ENCODE measurements around the gene SCNN1B.
"Not testable (repeated sequence)": the region's sequence is repeated elsewhere in the genome, so short reads cannot be mapped to it uniquely, and the experiment has no call there.

SCNN1B gene

DNA sequence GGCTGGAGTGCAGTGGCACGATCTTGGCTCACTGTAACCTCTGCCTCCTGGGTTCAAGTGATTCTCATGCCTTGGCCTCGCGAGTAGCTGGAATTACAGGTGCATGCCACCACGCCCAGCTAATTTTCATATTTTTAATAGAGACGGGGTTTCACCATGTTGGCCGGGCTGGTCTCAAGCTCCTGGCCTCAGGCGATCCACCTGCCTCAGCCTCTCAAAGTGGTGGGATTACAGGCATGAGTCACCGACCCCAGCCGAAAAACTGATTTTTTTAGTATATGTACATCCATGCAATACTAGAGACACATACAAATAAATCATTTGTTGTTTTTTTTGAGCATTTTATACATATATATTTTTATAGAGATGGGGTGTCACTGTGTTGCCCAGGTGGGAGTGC lies 79.6 kb downstream of the SCNN1B start:
- DNase-seq (ENCODE audit: low read depth) = not testable (repeated sequence)

GRCh38 chr16:23382279-23382678 lies 80.2 kb downstream of the SCNN1B start:
- DNase-seq (ENCODE audit: low read depth) = no peak

- no peak for DNase-seq (ENCODE audit: low read depth)
Observed at GRCh38 chr16:23383881-23384280, 81.8 kb downstream of the SCNN1B start.

GRCh38 chr16:23384878-23385277 lies 82.8 kb downstream of the SCNN1B start:
- no peak for DNase-seq (ENCODE audit: low read depth)

DNA sequence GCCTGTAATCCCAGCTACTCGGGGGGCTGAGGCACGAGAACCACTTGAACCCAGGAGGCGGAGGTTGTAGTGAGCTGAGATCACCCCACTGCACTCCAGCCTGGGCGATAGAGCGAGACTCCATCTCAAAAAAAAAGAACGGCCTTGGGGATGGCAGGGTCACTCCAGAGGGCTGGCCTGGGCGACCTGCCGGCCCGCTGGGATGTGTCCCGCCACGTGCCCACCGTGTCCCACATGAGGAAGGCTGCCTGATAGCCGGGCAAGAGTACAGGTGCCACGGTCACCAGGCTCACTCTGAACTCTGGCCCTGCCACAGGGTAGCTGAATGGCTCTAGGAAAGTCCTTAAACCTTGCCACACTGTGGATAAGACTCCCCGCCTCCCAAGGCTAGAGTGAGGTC lies 83.3 kb downstream of the SCNN1B start:
- DNase-seq (ENCODE audit: low read depth) = no peak

DNA sequence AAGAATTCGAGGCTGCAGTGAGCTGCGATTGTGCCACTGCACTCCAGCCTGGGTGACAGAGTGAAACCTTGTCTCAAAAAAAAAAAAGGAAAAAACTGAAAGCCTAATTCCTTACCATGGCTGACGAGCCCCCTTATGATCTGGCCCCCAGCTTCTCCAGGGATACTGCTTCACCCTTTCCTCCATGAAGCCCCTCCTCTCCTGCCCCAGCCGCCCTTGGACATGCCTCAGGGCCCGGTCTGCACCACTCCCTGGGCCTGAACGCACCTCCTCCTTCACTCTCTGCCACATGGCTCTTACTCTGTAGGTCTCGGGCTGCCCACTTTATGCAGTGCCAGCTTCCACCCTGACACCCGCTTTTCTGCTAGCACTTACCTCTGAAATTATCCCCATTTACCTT lies 85.6 kb downstream of the SCNN1B start:
- DNase-seq (ENCODE audit: low read depth) = no peak

DNA sequence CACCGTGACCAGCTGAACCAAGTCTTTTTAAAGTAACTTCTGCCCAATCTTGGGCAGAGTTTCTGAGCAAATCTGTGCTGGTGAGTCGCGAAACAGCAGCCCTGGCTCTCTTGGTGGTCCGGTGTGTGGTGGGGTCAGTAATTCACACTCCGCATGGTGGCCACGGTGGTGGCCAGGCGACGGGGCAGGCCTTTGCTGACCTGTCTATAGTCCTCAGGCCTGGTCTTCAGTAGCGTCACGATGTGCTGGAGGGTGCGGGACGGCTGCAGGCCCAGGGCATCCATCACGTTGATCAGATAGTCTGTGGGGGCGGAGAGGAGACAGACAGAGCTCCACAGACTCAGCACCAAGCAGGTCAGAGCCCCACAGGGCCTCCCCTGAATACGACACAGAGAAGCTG lies 86.7 kb downstream of the SCNN1B start:
- DNase-seq (ENCODE audit: low read depth) = no peak

DNA sequence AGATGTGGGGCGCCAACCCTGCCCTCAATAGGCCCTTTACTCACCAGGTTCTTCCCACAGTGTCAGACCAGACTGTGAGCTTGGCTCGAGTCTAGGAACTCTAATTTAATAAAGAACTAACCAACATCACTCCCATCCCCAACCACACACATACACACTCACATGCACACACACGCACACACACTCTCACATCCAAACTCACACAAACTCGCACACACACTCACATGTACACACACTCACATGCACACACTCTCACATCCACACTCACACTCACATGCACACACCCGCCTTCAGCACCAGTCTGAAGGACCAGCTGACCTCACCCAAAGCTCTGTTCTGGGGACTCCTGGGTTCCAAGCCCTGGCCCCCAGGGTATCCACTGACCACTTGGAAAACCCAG lies 87.1 kb downstream of the SCNN1B start:
- no peak for DNase-seq (ENCODE audit: low read depth)

- not testable (repeated sequence) for DNase-seq (ENCODE audit: low read depth)
Observed at GRCh38 chr16:23389936-23390335, 87.8 kb downstream of the SCNN1B start.

GRCh38 chr16:23391381-23392222 lies 89.5 kb downstream of the SCNN1B start:
- no peak for DNase-seq (ENCODE audit: low read depth)

GRCh38 chr16:23392223-23392600 lies 90.1 kb downstream of the SCNN1B start:
- DNase-seq (ENCODE audit: low read depth) = no peak

- no peak for DNase-seq (ENCODE audit: low read depth)
Observed at GRCh38 chr16:23394141-23394831, 92.2 kb downstream of the SCNN1B start.

DNA sequence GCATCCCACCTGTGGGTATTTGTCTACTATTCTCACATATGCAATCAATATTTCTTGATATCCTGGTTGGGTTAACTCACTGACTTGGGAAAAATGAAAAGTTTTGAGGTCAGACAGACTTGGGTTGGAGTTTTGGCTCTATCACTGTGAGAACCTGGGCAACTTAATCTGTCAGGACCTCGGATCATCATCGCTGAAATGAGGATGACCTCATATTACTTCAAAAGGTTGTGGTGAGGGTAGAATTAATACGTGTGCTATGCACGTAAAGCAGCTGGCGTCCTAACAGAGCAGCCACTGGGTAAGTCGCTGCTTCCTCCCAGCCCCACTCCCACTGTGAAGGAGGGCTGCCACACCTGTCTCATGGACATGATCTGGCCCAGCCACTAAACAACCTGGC lies 93.6 kb downstream of the SCNN1B start:
- no peak for DNase-seq (ENCODE audit: low read depth)

- DNase-seq (ENCODE audit: low read depth) = no peak
Observed at GRCh38 chr16:23397464-23397863, 95.4 kb downstream of the SCNN1B start.

DNA sequence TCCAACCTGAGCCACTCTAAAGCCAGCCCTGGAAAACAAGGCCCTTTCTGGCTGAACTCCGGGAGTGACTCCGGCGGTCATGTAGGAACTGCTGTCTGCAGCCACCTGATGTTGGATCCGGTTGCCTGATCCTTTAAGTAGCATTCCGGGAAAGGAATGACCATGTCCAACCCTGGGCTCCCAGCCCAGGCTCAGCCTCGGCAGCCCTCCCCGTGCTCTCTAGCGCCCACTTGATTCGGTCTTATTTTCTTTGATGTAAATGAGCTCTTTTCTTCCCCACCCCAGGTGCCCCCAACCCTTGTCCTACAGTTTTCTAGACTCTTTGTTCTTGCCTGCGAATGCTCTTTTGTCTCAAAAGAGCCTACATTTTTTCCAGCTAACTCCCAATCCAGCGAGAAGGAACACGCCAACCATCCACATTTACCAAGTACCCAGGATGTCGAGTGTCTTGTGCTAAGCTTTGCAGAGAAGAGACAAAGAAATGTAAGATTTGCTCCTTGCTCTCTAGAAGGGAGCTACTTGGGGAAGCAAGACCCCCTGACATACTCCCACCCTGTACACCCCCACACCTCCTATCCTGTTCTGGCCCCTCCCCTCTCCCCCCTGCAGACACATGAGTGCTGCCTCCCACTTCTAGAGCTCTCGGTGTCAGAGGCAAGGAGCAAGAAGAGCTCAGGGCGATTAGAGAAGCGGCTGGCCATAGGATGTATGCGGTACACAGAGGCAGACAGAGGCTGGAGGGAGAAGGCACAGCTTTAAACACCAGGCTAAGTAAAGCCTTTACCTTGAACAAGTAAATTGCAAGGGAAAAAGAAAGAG lies 97.1 kb downstream of the SCNN1B start:
- no peak for DNase-seq (ENCODE audit: low read depth)

- DNase-seq (ENCODE audit: low read depth) = not testable (repeated sequence)
Observed at GRCh38 chr16:23400447-23400846, 98.3 kb downstream of the SCNN1B start.

DNA sequence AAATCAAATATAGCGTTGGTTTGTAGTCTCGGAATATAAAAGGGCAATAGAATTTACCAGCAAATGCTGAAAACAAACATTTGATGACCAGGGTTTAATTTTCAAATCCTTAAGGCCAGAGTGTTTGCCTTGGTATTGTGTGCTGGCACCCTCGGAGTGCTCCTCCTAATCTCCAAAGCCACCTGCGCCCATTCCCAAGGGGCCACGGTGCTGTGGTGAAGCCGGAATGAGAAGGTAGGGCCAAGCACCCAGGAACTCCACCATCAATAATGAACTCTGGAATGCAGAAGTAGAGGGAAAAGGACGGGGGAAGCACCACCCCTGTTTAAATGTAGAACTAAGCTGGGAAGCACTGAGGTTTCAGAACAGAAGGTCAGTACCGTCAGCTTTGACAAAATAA lies 99.0 kb downstream of the SCNN1B start:
- DNase-seq (ENCODE audit: low read depth) = no peak

DNA sequence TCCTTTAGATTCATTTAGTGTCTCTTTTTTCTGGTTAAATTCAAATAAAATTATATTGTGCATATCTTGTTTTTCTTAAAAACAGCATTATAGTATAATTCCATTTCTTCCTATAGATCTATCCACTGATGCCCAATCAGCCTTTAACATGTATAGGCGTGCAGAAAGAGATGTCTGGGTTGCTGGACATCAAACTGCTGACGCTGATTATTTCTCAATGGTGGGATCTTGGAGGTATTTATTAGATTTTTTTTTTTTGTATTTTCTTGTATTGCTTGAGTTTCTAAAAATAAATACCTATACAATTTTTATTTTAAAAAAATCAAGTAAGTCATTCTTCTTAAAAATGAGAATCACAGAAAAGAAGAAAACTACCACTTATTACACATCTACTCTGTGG lies 100.0 kb downstream of the SCNN1B start:
- no peak for DNase-seq (ENCODE audit: low read depth)

DNA sequence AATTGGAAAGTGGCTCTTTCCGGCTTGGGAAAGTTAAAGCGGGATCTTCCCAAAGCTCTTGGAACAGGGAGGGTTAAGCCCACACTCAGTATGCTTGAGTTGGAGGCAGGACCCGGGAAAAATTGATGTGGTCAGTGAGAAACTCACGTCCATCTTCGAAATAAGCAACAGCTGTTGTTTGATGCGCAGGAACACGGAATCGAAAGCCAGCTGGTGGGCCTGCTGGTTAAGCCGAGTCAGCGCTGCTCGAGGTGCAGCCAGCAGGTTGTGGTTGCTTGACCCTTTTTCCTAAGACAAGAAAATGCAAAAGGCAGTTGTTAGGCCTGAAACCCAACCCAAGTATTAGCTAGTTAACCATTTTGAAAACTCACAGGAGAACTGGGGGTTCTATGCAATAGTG lies 101.4 kb downstream of the SCNN1B start:
- no peak for DNase-seq (ENCODE audit: low read depth)

DNA sequence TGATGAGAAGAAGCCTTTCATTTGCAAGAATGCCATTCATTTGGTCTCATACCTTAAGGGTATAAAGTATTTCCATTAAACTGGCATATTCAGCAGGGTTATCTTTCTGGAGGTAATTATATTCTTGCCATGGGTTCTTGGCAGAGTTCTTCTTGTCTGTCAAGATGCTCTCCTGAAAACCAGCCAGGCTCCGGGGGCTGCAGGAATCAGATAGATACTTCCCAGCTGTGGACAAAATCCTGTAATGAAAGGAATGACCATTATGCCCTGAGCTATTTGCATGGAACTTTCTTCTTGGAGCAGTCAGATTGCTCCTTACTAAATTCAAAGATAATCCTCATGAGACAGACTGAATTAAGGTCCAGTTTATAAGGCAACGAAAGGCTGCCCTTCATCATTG lies 103.9 kb downstream of the SCNN1B start:
- DNase-seq (ENCODE audit: low read depth) = no peak

GRCh38 chr16:23406546-23407240 lies 104.6 kb downstream of the SCNN1B start:
- DNase-seq (ENCODE audit: low read depth) = peak; percentile 27
